A549 (cell line): ENCODE data around the gene ADGRG3.

Experiments used
- EHMT2 ChIP-seq: fragments of 200-600 bp; sonication (generic); IDR thresholded peaks from 2 replicates; pipeline ENCODE4 v1.6.1; 2016; ENCODE audit warnings: antibody characterized with exemption, low read depth, mild to moderate bottlenecking, moderate library complexity
- EP300 ChIP-seq, 2 experiments: fragments of >200 bp; sonication (Bioruptor Twin); formaldehyde crosslinking; IDR thresholded peaks; 2 replicates in 1 of 2; 3 replicates in 1 of 2; pipeline ENCODE4 v1.6.1; 2016 to 2017
- FOSB ChIP-seq: fragments of 250-450 bp; sonication (Bioruptor Pico); IDR thresholded peaks from 2 replicates; pipeline ENCODE4 v1.5.0; 2020; ENCODE audit warnings: mild to moderate bottlenecking, moderate library complexity
- MYC ChIP-seq: IDR thresholded peaks from 2 replicates; pipeline ENCODE4 v1.6.1; 2012; ENCODE audit warnings: mild to moderate bottlenecking, inconsistent platforms, low read length, improper control_type of control experiment, borderline replicate concordance
- POLR2A ChIP-seq: IDR thresholded peaks from 2 replicates; pipeline ENCODE4 v1.6.1; 2012; ENCODE audit warnings: mild to moderate bottlenecking, low read length
- POLR2AphosphoS2 ChIP-seq: conservative IDR thresholded peaks from 2 replicates; pipeline ENCODE4 v1.6.1; 2012; ENCODE audit warnings: low read length, improper control_type of control experiment, inconsistent platforms
- REST ChIP-seq: fragments of 200-600 bp; sonication (generic); IDR thresholded peaks from 2 replicates; pipeline ENCODE4 v1.6.1; 2016; ENCODE audit warnings: antibody characterized with exemption, mild to moderate bottlenecking, moderate library complexity
- RFX5 ChIP-seq: fragments of 450-650 bp; IDR thresholded peaks from 2 replicates; pipeline ENCODE4 v1.7.1; 2014; ENCODE audit warnings: antibody characterized with exemption, mild to moderate bottlenecking, moderate library complexity
- TFCP2L1 ChIP-seq: fragments of 250-450 bp; sonication (Bioruptor Pico); IDR thresholded peaks from 2 replicates; pipeline ENCODE4 v1.5.0; 2021; ENCODE audit warnings: mild to moderate bottlenecking
- TF ChIP-seq, protein P1 (sequence below): fragments of >200 bp; sonication (Bioruptor Twin); formaldehyde crosslinking; IDR thresholded peaks from 3 replicates; pipeline ENCODE4 v1.5.1; 2016
- TF ChIP-seq, protein P2 (sequence below): fragments of >200 bp; sonication (Bioruptor Twin); formaldehyde crosslinking; IDR thresholded peaks from 2 replicates; pipeline ENCODE4 v1.6.1; 2016

DNA sequence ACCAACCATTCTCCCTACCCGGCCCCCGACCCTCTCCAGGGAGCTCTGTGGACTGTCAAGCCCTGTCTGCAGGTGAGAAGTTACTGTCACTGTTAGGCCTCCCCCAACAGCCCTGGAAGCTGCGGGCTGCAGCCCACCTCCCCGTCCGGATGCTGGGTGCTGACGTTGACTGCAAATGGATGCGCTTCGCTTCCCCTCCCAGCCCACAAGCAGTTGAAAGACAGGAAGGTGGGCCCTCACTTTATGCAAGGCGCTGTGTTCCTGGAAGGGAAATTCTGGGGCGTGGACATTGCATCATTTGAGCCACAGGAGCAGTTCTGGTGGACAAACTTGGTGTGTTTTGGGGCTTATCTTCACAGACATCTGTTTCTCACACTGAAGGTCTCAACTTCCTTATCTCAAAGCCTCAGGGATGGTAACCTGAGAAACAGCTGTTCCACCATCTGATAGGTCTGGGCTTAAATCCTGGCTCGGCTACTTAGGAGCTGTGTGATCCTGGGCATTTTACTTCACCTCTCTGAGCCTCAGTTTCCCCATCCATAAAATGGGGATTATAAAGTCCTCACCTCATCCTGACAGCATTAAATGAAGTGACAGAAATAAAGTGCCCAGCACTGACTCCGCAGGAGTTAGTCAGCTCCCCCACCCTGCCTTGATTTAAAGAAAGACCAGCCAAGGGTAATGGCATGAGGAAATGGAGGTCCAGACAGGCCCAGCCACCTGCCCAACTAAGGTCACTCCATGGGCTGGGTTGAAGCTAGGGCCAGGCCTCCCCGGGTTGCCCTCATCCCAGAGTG, 21.9 kb downstream of the ADGRG3 start:
- TF ChIP-seq, protein P1, sequence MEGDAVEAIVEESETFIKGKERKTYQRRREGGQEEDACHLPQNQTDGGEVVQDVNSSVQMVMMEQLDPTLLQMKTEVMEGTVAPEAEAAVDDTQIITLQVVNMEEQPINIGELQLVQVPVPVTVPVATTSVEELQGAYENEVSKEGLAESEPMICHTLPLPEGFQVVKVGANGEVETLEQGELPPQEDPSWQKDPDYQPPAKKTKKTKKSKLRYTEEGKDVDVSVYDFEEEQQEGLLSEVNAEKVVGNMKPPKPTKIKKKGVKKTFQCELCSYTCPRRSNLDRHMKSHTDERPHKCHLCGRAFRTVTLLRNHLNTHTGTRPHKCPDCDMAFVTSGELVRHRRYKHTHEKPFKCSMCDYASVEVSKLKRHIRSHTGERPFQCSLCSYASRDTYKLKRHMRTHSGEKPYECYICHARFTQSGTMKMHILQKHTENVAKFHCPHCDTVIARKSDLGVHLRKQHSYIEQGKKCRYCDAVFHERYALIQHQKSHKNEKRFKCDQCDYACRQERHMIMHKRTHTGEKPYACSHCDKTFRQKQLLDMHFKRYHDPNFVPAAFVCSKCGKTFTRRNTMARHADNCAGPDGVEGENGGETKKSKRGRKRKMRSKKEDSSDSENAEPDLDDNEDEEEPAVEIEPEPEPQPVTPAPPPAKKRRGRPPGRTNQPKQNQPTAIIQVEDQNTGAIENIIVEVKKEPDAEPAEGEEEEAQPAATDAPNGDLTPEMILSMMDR = no peak
- TF ChIP-seq, protein P2, sequence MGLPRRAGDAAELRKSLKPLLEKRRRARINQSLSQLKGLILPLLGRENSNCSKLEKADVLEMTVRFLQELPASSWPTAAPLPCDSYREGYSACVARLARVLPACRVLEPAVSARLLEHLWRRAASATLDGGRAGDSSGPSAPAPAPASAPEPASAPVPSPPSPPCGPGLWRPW = no peak
- no peak for TF ChIP-seq MYC
- TF ChIP-seq REST = no peak
- TF ChIP-seq POLR2AphosphoS2 = no peak
- no peak for TF ChIP-seq POLR2A
- no peak for TF ChIP-seq RFX5
- no peak for TF ChIP-seq EHMT2
- TF ChIP-seq TFCP2L1 = no peak
- no peak for TF ChIP-seq EP300 (IDR thresholded peaks at IDR 0.05)
- TF ChIP-seq FOSB (CRISPR knock-in tag) = no peak
